SK-N-MC (cell line): ENCODE data around the gene CACNB2.

Source experiments
- EZH2 ChIP-seq: fragments of 200-600 bp; sonication (generic); IDR thresholded peaks from one replicate; pipeline ENCODE4 v1.6.1; 2017; ENCODE audit warnings: antibody characterized with exemption
- POLR2AphosphoS5 ChIP-seq: IDR thresholded peaks from 2 replicates; pipeline ENCODE4 v1.6.1; 2012; ENCODE audit warnings: mild to moderate bottlenecking, low read depth, low read length, borderline replicate concordance

DNA sequence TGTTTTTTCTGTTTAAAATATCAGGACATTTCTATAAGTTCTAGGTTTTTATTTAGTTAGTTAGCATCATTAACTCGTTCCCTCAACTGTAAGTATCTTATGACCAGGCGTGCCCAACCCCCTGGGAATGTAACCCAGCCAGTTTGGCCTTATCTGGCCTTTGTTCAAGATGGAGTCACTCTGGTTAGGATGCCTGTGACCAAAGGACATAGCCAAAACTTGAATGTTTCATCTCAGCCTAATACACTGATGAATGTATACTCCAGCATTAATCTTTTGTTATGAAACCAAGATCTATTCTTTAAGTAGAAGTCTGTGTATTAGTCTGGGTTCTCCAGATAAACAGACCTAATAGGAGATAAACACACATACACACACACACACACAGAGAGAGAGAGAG is 279.7 kb downstream of the CACNB2 start:
- TF ChIP-seq EZH2: no peak
- no peak for TF ChIP-seq POLR2AphosphoS5
